Measurements from ENCODE around the gene DCAF7.

Gene DCAF7

DNA sequence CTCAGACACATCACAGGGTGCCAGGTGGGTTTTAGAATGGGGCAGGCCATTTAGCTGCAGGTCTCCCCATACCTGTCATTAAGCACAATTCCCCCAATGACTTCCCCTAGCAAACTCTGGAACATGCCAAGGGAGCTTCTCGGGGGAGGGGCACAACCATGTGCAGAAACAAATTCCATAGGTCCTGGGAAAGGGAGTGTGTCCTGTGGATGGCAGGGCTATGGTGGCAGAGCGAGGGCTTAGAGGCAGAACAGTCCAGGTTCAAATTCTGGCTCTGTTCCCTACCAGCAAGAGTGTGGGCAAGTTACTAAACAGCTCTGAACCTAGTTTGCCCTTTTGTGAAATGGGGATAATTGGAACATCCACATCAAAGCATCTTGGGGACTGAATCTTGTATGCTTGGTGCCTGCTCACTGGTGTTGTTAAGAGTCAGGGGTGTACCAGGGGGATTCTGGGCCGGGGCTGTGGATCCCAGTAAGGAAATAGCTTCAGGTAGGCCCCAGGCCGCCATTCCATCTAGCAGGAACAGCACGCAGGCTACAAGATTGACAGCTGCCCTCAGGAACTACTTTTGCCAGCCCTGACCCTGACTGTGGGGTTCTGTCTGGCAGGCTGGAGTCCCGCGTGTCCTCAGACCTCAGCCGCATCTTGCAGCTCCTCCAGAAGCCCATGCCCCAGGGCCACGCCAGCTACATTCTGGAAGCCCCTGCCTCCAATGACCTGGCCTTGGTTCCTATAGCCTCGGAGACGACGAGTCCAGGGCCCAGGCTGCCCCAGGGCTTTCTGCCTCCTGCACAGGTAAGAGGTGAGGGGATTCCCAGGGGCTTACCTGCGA is 5.6 kb upstream of the DCAF7 start:
- no peak for DNase-seq (ENCODE audit: low read depth)

DNA sequence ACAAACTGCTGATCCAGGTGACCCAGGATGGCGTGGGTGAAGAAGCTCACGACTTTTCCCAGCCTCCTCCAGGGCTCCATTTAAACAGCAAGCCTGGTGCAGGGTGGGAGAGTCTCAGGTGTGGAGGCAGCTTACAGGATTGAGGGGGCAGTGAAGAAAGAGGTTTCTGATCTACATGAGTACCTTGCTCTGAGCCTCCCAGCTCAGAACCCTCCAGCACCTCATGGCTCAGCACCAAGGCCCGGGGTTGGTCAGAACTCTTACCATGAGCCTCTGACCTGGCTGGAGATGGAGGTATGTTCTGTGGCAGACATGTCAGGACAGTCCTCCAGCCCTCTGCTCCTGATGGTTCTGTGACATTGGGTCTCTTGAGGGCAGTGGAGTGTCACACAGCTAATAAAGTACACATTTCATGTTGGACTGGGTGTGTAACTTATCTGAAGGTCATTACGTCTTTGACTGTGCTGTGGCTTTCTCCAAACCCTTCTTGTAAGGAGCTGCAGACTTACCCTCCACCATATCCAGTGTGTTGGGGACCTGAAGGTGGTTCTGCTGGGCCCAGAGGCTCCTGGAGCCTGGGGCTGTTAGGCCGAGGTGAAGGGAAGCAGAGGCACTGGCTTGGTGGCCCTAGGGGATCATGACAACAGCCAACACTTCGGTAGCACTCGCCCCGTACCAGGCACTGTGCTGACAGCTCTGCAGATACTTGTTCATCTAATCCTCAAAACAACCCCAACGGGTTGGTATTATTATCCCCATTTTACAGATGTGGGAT is 3.8 kb upstream of the DCAF7 start:
- DNase-seq (ENCODE audit: low read depth) = no peak

DNA sequence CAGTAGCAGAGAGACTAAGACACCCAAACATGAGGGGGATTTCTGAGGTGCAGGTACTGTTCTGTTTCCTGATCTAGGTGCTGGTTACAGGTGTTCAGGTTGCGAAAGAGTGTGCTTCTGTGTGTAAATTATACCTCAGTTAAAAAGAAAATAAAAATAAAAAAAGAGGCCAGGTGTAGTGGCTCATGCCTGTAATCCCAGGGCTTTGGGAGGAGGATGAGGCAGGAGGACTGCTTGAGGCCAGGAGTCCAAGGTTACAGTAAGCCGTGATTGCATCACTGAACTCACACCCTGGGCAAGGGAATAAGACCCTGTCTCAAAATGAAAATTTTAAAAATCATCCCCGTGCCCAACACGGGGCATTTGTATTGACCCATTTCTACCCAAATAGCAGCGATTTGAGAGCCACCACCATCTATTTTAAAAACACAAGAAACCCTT is 3.2 kb upstream of the DCAF7 start:
- no peak for DNase-seq (ENCODE audit: low read depth)

DNA sequence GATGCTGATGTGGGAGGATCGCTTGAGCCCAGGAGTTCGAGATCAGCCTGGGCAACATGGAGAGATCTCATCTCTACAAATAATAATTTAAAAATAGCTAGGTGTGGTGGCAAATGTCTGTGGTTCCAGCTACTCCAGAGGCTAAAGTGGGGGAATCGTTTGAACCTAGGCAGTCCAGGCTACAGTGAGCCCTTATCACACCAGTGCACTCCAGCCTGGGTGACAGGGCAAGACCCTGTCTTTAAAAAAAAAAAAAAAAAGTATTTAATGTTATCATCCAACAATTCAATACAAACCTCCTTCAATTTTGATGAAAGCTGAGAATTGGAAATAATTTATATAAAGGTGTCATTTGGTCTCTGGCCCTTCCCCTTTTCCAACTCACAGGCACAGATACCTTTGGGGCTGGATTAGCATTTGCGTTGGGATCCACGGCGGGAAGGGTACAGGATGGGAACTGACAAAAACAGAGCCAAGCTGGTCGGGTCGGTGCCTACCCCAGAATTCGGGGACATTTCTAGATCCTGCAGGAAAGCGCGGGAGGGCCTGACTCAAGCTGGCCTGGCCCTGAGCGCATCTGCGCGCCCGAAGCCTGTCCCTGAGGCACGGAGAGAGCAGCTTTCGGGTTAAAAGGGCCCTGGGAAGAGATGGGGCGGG is 860 bp upstream of the DCAF7 start:
- DNase-seq (ENCODE audit: low read depth) = no peak

DNA sequence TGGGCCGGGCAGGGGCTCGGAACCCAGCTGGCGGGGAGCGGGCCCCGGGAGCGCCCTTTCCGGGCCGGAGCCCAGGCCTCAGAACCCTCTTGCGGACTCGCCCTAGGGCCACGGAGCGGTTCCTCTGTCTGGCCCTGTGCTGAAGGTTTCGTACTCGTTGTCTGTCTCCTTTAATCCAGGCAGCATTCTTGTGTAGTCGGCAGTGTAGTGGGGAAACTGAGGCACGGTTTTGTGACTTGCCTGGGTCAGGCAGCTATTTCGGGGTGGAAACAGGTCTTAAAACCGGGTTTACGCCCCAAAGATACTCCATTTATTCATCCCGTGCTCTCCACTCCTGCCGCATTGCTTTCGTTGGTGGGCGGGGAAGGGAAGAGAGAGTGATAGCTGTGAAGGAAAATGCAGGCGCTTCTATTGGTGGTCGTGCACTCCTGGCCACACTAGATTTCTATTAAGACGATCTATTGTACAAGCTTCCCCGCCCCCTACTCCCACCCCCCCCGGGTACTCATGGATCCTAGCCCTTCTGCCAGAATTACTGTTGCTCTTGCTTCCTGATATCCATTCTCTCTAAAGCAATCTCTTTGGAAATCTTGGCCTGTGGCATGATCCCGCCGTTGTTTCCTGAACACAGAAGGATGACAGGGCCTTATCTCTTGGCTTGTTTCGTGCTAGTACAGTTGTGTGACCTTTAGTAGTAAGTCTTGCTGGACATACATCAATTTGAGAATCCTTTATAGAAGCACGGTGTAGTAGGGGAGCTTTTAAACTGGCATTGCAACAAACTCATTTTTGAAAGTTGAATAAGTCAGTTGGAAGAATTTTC is 751 bp downstream of the DCAF7 start:
- no peak for DNase-seq (ENCODE audit: low read depth)

DNA sequence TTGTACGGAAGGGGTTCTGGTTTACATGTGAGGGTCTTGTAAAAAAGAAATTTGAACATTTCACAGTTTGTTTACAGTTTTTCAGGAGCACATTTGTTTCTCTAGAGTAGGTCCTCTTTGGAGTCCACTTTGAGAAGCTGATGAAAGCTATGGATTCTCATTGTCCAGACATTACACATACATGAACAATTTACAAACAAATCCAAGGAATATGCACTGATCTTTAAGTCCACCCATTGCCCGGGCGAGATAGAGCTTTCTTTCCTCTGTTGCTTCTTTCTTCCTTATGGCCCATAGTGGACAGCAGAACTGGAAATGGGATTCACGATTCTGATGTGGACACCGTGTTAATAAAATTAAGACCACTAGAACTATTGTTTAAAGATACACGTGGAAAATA is 1.9 kb downstream of the DCAF7 start:
- DNase-seq (ENCODE audit: low read depth) = no peak

DNA sequence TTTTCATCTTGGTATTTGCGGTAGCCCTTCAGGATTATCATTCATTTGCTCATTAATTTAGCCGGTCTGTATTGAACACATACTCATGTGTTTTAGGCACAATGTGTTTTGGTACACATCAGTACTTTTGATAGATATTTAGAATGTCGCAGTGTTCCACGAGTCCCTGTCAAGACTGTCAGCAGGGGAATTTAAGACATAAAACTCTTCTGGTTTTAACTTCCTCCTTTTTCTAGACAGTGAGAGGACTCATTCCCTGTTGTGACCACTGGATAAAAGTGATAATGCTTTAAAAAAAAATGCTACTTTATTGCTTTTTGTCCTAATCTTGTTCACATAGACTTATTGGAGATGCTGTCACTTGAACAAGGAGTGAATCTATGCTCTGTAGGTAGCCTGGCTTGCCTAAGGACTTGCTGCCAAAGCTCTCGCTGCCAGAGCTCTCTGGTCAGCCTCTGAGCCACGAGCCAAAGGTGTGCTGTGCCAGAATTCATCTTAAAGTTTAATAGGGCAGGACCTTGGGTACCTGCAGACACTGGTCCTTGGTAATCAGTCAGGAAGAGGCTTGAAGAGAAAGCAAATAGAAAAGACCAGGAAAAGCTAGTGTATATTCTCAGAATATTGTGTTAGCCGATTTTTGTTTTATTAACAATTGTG is 5.4 kb downstream of the DCAF7 start:
- DNase-seq (ENCODE audit: low read depth) = no peak

DNA sequence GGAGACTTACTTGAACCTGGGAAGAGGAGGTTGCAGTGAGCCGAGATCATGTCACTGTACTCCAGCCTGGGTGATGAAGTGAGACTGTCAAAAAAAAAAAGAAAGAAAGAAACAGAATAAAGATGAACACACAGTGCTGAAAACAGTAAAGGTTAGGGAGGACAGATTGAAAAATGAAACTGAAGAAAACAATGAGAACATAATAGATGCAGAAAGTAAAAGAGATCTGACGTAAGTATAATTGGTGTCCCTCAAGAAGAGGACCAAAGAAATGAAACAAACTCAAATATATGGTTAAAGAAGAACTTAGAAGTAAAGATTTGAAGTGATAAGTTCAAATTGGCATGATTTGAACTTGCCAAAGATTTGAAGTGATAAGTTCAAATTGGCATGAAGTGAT is 7.1 kb downstream of the DCAF7 start:
- no peak for DNase-seq (ENCODE audit: low read depth)

DNA sequence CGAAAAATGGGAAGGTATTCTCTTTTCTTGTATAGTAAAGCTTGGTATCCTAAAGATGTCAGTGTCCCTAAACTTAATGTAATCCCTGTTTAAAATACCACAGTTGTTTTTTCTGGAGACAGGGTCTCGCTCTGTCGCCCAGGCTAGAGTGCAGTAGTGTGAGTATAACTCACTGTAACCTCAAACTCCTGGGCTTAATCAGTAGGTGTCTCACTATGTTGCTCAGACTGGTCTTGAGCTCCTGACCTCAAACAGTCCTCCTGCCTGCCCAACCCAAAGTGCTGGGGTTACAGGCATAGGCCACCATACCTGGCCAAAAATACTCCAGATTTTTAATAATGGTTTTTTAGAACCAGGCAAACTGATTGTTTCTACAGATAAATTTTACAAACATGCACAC is 8.2 kb downstream of the DCAF7 start:
- DNase-seq (ENCODE audit: low read depth) = no peak

DNA sequence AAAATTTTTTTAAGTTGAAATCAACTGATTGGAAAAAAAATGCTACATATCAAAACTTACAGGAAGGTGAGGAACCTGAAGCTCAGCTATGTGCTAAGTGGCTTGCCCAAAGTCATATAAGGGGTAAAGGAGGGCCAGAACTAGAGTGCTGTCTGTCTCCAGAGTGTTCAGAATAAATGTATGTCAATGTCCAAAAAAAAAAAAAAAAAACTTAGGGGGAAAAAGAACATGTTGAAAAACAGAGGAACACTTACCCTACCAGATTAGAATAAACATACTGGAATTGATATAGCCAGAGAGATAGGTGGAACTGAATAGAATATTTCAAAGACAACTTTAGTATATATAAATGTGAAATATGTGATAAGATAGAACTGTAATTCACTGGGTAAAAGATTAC is 11.5 kb downstream of the DCAF7 start:
- no peak for DNase-seq (ENCODE audit: low read depth)

DNA sequence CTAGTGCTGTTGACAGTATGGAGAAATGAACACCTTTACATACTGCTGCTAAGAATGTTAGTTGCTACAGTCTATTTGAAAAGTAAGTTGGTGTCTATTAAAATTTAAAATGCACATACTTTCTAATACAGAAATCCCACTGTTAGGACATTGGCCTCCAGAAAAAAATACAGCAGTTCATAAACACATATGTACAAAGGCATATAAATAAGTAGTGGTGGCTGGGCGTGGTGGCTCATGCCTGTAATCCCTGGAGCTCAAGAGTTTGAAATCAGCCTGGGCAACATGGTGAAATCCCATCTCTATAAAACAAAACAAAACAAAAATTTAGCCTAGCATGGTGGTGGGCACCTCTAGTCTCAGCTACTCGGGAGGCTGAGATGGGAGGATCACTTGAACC is 13.1 kb downstream of the DCAF7 start:
- no peak for DNase-seq (ENCODE audit: low read depth)

DNA sequence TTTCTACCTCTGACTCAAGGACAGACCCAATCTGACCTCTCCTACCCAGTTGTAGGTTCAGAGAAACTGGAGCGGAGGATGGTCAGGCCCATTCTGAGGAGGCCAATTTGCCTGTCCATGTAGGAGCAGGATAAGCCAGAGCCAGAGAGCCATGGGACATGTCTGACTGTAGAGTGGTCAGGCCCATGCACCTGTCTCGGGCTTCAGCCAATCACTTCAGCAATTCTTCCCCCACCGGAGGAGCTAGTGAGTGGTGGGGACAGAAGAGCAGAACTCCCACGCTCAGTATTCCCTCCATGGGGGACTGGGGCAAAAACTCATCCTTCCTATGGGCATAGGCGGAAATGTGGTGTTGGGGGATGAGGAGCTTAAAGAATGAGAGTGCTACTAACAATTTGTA is 14.3 kb downstream of the DCAF7 start:
- no peak for DNase-seq (ENCODE audit: low read depth)

DNA sequence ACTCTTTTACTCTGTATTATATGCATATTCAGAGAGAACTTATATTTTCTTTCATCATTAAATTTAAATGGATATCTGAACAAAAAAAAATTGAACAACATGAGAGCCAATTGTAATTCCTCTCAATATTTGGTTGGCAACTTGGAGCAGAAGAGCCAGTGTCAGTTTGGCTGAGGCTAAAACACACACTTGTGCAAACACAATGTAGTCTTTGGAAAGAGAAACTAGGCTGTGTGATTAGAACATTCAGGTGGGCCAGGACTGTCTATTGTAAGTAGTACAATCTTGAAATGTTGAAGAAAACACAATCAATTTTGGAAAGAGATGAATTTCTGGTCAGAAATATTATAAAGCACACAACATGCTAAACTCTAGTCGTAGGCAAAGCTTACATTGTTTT is 17.0 kb downstream of the DCAF7 start:
- DNase-seq (ENCODE audit: low read depth) = no peak

DNA sequence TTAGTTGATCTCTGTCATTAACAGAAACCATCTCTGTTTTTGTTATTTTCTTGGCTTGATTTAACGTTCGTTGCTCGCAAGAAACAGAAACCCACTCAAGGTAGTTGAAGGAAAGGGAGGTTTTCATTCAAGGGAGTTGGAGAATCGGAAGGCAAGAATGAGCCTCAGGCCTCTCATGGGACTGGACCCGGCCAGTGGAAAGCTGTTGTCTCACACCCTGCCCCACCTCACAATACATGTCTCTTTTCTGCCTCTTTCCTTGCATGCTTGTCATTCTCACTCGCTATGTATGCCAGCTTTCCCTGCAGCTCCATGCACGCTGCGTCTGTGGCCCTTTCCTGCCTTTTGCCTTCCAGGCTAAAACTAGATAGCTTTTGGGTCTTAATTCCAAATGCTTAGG is 18.3 kb downstream of the DCAF7 start:
- DNase-seq (ENCODE audit: low read depth) = no peak

DNA sequence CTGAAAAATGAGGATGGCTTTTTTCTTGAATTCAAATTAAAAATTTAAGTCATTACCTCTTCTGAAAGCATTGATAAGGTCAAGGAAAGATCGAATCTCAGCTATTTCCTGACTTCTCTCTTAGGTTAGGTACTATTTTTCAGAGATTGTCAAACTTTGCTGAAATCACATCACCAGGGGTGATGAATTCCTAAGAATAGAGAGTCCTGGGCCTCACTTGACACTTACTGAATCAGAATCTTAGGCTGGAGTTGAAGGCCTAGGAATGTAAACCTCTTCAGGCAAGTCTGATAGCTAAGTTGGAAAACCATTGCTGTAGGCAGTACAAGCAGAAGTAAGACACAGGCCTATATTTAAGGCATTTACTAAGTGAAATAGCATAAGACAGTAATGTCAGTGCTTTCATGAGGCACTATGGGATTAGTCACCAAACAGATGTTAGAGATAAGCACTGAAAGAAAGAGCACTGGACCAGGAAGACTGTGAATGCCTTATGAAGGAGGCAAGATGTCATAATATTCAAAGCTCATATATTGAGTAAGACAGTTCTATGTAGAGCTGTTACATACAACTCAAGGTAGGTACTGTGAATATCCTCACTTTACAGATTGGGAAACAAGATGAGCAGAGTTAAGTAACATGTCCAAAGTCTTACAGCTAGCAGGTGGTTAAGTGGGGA is 21.5 kb downstream of the DCAF7 start:
- DNase-seq (ENCODE audit: low read depth) = no peak

DNA sequence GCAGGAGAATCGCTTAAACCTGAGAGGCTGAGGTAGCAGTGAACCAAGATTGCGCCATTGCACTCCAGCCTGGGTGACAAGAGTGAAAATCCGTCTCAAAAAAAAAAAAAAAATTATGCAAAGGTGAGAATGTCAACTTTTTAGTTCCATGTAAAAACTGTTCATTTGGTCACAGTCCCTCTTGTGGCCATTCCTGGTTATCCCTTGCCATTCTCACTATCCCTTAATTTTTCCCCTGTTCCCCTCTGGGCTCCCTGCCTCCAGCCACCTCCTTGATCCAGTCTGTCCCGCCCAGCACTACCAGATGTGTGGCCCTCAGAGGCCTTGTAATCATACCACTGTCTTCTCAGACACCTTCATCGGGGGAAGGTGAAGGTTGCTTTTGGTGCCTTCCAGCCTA is 23.4 kb downstream of the DCAF7 start:
- no peak for DNase-seq (ENCODE audit: low read depth)

DNA sequence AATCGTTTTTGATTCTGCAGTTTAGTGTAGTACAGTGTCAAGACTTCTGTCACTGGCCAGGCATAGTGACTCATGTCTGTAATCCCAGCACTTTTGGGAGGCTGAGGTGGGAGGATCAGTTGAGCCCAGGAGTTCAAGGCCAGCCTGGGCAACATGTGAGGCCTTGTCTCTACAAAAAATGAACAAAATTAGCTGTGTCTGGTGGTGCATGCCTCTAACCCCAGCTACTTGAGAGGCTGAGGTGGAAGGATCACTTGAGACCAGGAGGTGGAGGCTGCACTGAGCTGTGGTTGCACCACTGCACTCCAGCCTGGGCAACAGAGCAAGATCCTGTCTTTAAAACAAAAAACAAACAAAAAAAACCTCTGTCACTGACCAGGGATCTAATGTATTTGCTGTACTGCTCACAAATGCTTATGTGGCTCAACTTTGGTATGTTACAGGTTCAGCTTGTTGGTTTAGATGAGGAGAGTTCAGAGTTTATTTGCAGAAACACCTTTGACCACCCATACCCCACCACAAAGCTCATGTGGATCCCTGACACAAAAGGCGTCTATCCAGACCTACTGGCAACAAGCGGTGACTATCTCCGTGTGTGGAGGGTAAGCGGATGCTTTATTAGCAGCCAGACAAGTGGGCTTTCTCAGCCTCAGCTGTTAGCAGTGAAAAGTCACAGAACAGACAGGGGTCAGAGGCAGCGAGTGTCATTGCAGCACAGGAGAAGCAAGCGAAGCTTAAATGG is 27.9 kb downstream of the DCAF7 start:
- DNase-seq (ENCODE audit: low read depth) = no peak

DNA sequence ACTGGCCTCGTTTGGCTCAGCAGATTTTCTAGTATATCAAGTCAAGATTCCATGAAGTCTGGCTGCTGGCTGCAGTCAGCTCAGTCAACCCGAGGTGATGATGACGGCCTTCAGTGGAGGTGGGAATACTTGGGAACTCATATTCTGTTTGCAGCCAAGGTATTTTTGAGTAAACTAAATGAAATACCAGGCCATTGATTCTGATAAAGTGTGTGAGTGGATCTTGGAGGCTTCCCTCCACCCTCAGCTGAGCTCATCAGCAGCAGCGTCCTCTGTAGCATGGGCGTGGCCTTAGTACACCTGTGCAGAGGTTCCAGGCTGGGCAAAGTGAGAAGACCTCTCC is 28.5 kb downstream of the DCAF7 start:
- DNase-seq (ENCODE audit: low read depth) = no peak

DNA sequence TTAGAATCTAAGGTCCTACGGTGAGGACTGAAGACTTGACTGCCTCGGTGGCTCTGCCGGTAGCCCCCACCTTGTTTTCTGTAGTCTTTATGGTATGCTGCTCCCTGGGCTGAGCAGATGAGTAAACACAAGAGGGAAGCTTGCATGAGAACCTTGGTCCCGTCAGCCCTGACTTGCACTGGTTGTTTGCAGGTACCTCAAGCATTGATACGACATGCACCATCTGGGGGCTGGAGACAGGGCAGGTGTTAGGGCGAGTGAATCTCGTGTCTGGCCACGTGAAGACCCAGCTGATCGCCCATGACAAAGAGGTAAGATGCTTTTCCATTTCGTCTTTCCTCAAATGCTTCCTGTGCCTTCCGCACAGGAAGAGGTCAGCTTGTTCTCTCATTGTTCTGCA is 29.4 kb downstream of the DCAF7 start:
- DNase-seq (ENCODE audit: low read depth) = no peak

DNA sequence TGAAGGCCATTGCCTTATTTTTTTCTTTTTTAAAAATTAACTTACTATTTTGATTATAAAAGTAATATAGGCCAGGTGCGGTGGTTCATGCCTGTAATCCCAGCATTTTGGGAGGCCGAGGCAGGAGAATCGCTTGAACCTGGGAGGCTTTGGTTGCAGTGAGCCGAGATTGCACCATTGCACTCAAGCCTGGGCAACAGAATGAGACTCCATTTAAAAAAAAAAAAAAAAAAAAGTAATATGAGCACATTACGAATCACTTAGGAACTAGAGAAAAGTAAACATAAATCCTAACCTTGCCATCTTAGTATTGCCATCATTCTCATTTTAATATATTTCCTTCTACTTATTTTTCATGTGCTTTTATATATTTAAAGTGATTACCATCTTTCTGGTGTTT is 37.5 kb downstream of the DCAF7 start:
- DNase-seq (ENCODE audit: low read depth) = no peak
